Suprapubic skin (tissue), 4 donors: Measurements from ENCODE around the gene CRYGD. TPM values are rescaled to one million over a fixed set of nuclear protein-coding genes. Genes with fewer than 3 reads are reported as not detected.

Source experiments
- DNase-seq, 2 donors: peaks; one replicate each; pipeline ENCODE4 v3.0.0-alpha.2; 2019; ENCODE audit warnings: low spot score in 2 of 2
- H3K27ac ChIP-seq: fragments of 200-600 bp; sonication (generic); one replicate; pipeline ENCODE4 v1.5.1; 2019
- H3K27me3 ChIP-seq: fragments of 200-600 bp; sonication (generic); one replicate; pipeline ENCODE4 v1.5.1; 2019
- H3K36me3 ChIP-seq: fragments of 200-600 bp; sonication (generic); one replicate; pipeline ENCODE4 v1.5.1; 2019
- H3K4me1 ChIP-seq: fragments of 200-600 bp; sonication (generic); one replicate; pipeline ENCODE4 v1.5.1; 2019
- H3K4me3 ChIP-seq: fragments of 200-600 bp; sonication (generic); one replicate; pipeline ENCODE4 v1.5.1; 2019; ENCODE audit warnings: mild to moderate bottlenecking
- H3K9me3 ChIP-seq: fragments of 200-600 bp; sonication (generic); one replicate; pipeline ENCODE4 v1.5.1; 2019
- CTCF ChIP-seq, 2 donors: fragments of 200-600 bp in 1 of 2; fragments of 450-650 bp in 1 of 2; sonication (generic) in 1 of 2; IDR thresholded peaks; one replicate each; pipeline ENCODE4 v1.5.1; 2016 to 2019; ENCODE audit warnings: antibody characterized with exemption in 2 of 2, mild to moderate bottlenecking in 1 of 2, moderate library complexity in 1 of 2
- EP300 ChIP-seq: sonication (generic); formaldehyde crosslinking; IDR thresholded peaks from one replicate; pipeline ENCODE4 v1.6.1; 2017; ENCODE audit warnings: antibody characterized with exemption
- POLR2A ChIP-seq, 2 donors: fragments of 450-650 bp; IDR thresholded peaks; one replicate each; pipeline ENCODE4 v1.6.1; 2017; ENCODE audit warnings: antibody characterized with exemption in 2 of 2, mild to moderate bottlenecking in 2 of 2, moderate library complexity in 2 of 2
- POLR2AphosphoS5 ChIP-seq, 3 donors: sonication (generic); formaldehyde crosslinking; IDR thresholded peaks; one replicate each; pipeline ENCODE4 v1.6.1; 2017; ENCODE audit warnings: antibody characterized with exemption in 3 of 3
- WGBS: methylation state at CpG from one replicate; pipeline ENCODE4 v1.1.5; 2018; 5-methylcytosine and 5-hydroxymethylcytosine counted together
- total RNA-seq, 4 donors: library from RNA; depleted of rRNA; stranded (reverse); fragments of >200 nt; gene quantifications; one replicate each; pipeline ENCODE4 v1.1.0, GENCODE V29; 2016

Gene CRYGD
- total RNA-seq, 4 donors from 2014 or later: not detected

- no peak for DNase-seq
- WGBS: 80% methylated on average over 3 of the region's 3 CpGs
- H3K4me3 ChIP-seq: no peak overlapping the region
- no peaks in the 10 kb centered on the region for H3K36me3 ChIP-seq
- no peaks in the 10 kb centered on the region for H3K4me1 ChIP-seq
- H3K9me3 ChIP-seq: no peaks in the 10 kb centered on the region
- no peak overlapping the region for H3K27ac ChIP-seq
- TF ChIP-seq POLR2AphosphoS5 (IDR thresholded peaks at IDR 0.05) (no peak), POLR2A (IDR thresholded peaks at IDR 0.05) (no peak), CTCF (IDR thresholded peaks at IDR 0.05) (no peak), EP300 (no peak)
- no peaks in the 10 kb centered on the region for H3K27me3 ChIP-seq
Observed at GRCh38 chr2:208096080-208096479, 28.2 kb downstream of the CRYGD start.

- Histone ChIP-seq H3K4me1 (no peaks in the 10 kb centered on the region), H3K27me3 (no peaks in the 10 kb centered on the region), H3K36me3 (no peaks in the 10 kb centered on the region), H3K4me3 (no peak overlapping the region), H3K9me3 (no peaks in the 10 kb centered on the region), H3K27ac (no peak overlapping the region)
- TF ChIP-seq CTCF (IDR thresholded peaks at IDR 0.05) (no peak), POLR2A (IDR thresholded peaks at IDR 0.05) (no peak), POLR2AphosphoS5 (IDR thresholded peaks at IDR 0.05) (no peak), EP300 (no peak)
- no peak for DNase-seq
Observed at GRCh38 chr2:208093128-208093527, 31.2 kb downstream of the CRYGD start.

- WGBS: 100% methylated on average over 1 of the region's 1 CpG
- H3K27ac ChIP-seq: no peak overlapping the region
- TF ChIP-seq CTCF (IDR thresholded peaks at IDR 0.05): no peak
- no peak for TF ChIP-seq POLR2A (IDR thresholded peaks at IDR 0.05)
- TF ChIP-seq EP300: no peak
- TF ChIP-seq POLR2AphosphoS5 (IDR thresholded peaks at IDR 0.05): no peak
- no peaks in the 10 kb centered on the region for H3K4me1 ChIP-seq
- H3K4me3 ChIP-seq: no peak overlapping the region
- H3K27me3 ChIP-seq: no peaks in the 10 kb centered on the region
- DNase-seq: no peak
- no peaks in the 10 kb centered on the region for H3K9me3 ChIP-seq
- H3K36me3 ChIP-seq: no peaks in the 10 kb centered on the region
Observed at GRCh38 chr2:208092093-208092832, 32.1 kb downstream of the CRYGD start.

- no peak for DNase-seq
- Histone ChIP-seq H3K4me3 (no peak overlapping the region), H3K4me1 (no peaks in the 10 kb centered on the region), H3K9me3 (no peaks in the 10 kb centered on the region), H3K27me3 (no peaks in the 10 kb centered on the region), H3K27ac (no peak overlapping the region), H3K36me3 (no peaks in the 10 kb centered on the region)
- TF ChIP-seq EP300 (no peak), CTCF (IDR thresholded peaks at IDR 0.05) (no peak), POLR2AphosphoS5 (IDR thresholded peaks at IDR 0.05) (no peak), POLR2A (IDR thresholded peaks at IDR 0.05) (no peak)
Observed at GRCh38 chr2:208090420-208090819, 33.9 kb downstream of the CRYGD start.

GRCh38 chr2:208086029-208086428 lies 38.3 kb downstream of the CRYGD start:
- 56% methylated on average over 1 of the region's 1 CpG for WGBS
- no peak for TF ChIP-seq EP300
- no peak for TF ChIP-seq POLR2A (IDR thresholded peaks at IDR 0.05)
- TF ChIP-seq POLR2AphosphoS5 (IDR thresholded peaks at IDR 0.05): no peak
- no peak for TF ChIP-seq CTCF (IDR thresholded peaks at IDR 0.05)
- Histone ChIP-seq H3K4me1 (no peaks in the 10 kb centered on the region), H3K27ac (no peak overlapping the region), H3K4me3 (no peak overlapping the region), H3K36me3 (no peaks in the 10 kb centered on the region), H3K27me3 (no peaks in the 10 kb centered on the region), H3K9me3 (no peaks in the 10 kb centered on the region)
- no peak for DNase-seq
